ENCODE measurements around the gene FALEC.
"Not testable (repeated sequence)": the region's sequence is repeated elsewhere in the genome, so short reads cannot be mapped to it uniquely, and the experiment has no call there.

The FALEC gene

GRCh38 chr1:150564051-150564991 lies 48.8 kb downstream of the FALEC start:
- Histone ChIP-seq H2AFZ (ENCODE audit: low read depth, low read length) (no peak overlapping the region), H3K9ac (ENCODE audit: low read depth, low read length) (no peak overlapping the region), H3K36me3 (ENCODE audit: insufficient read depth, low read length) (no peaks in the 10 kb centered on the region), H3K27ac (ENCODE audit: low read length) (no peak overlapping the region), H3K79me2 (ENCODE audit: insufficient read depth, low read length) (peaks cover 36% of the 10 kb centered on the region), H3K4me1 (ENCODE audit: insufficient read depth, low read length) (peaks cover 66% of the 10 kb centered on the region), H4K20me1 (ENCODE audit: insufficient read depth, low read length) (peaks cover 10% of the 10 kb centered on the region; the same call in 1 of the 2 replicates), H3K9me3 (ENCODE audit: insufficient read depth, low read length, severe bottlenecking) (no peaks in the 10 kb centered on the region), H3K27me3 (ENCODE audit: insufficient read depth, low read length, poor library complexity) (no peaks in the 10 kb centered on the region), H3K4me3 (ENCODE audit: low read depth in 1 of 2, low read length in 2 of 2) (no peak overlapping the region), H3K4me2 (ENCODE audit: insufficient read depth, low read length) (no peak overlapping the region)
- TF ChIP-seq, protein P1, sequence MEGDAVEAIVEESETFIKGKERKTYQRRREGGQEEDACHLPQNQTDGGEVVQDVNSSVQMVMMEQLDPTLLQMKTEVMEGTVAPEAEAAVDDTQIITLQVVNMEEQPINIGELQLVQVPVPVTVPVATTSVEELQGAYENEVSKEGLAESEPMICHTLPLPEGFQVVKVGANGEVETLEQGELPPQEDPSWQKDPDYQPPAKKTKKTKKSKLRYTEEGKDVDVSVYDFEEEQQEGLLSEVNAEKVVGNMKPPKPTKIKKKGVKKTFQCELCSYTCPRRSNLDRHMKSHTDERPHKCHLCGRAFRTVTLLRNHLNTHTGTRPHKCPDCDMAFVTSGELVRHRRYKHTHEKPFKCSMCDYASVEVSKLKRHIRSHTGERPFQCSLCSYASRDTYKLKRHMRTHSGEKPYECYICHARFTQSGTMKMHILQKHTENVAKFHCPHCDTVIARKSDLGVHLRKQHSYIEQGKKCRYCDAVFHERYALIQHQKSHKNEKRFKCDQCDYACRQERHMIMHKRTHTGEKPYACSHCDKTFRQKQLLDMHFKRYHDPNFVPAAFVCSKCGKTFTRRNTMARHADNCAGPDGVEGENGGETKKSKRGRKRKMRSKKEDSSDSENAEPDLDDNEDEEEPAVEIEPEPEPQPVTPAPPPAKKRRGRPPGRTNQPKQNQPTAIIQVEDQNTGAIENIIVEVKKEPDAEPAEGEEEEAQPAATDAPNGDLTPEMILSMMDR (IDR thresholded peaks at IDR 0.05; ENCODE audit: borderline replicate concordance, extremely low read depth, low read length, poor library complexity, severe bottlenecking): no peak
- TF ChIP-seq EZH2 (IDR thresholded peaks at IDR 0.05; ENCODE audit: borderline replicate concordance, low read depth, low read length, severe bottlenecking): no peak
- ATAC-seq (ENCODE audit: insufficient read depth, low read depth) (no peak), DNase-seq (no peak)

DNA sequence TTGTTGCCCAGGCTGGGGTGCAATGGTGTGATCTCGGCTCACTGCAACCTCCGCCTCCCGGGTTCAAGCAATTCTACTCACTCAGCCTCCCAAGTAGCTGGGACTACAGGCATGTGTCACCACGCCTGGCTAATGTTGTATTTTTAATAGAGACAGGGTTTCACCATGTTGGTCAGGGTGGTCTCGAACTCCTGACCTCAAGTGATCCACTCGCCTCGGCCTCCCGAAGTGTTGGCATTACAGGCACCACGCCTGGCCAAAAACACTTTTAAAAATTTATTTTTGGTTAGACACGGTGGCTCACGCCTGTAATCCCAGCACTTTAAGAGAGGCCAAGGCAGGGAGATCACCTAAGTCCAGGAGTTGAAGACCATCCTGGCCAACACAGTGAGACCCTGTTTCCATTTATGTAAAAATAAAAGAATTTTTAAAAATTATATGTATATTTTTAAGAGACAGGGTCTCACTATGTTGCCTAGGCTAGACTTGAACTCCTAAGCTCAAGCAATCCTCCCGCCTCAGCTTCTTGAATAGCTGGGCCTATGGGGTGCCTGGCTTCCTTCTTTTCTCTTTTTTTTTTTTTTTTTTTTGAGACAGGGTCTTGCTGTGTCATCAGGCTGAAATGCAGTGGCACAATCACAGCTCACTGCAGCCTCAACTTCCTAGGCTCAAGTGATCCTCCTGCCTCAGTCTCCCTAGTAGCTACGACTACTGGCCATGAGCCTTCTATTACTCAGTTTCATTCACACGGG lies 49.9 kb downstream of the FALEC start:
- not testable (repeated sequence) for H2AFZ ChIP-seq (ENCODE audit: low read depth, low read length); H3K27me3 ChIP-seq (ENCODE audit: insufficient read depth, low read length, poor library complexity); H3K9ac ChIP-seq (ENCODE audit: low read depth, low read length); H3K4me2 ChIP-seq (ENCODE audit: insufficient read depth, low read length); H3K36me3 ChIP-seq (ENCODE audit: insufficient read depth, low read length); H3K4me3 ChIP-seq (ENCODE audit: low read depth in 1 of 2, low read length in 2 of 2); H4K20me1 ChIP-seq (ENCODE audit: insufficient read depth, low read length); ATAC-seq (ENCODE audit: insufficient read depth, low read depth); H3K27ac ChIP-seq (ENCODE audit: low read length); DNase-seq; H3K9me3 ChIP-seq (ENCODE audit: insufficient read depth, low read length, severe bottlenecking)
- H3K79me2 ChIP-seq (ENCODE audit: insufficient read depth, low read length): peaks cover 47% of the 10 kb centered on the region
- peaks cover 77% of the 10 kb centered on the region for H3K4me1 ChIP-seq (ENCODE audit: insufficient read depth, low read length)

- Histone ChIP-seq H3K4me3 (ENCODE audit: low read depth in 1 of 2, low read length in 2 of 2) (peak overlapping the region in 1 of 2 experiments; percentile 53; a peak in 2 of 4 replicates), H3K27me3 (ENCODE audit: insufficient read depth, low read length, poor library complexity) (no peaks in the 10 kb centered on the region), H3K9me3 (ENCODE audit: insufficient read depth, low read length, severe bottlenecking) (no peaks in the 10 kb centered on the region), H3K79me2 (ENCODE audit: insufficient read depth, low read length) (peaks cover 55% of the 10 kb centered on the region), H3K27ac (ENCODE audit: low read length) (peak overlapping the region; percentile 87), H3K4me2 (ENCODE audit: insufficient read depth, low read length) (peak overlapping the region; percentile 74), H3K9ac (ENCODE audit: low read depth, low read length) (peak overlapping the region; percentile 49), H3K36me3 (ENCODE audit: insufficient read depth, low read length) (peaks cover 4% of the 10 kb centered on the region; the same call in 1 of the 2 replicates), H4K20me1 (ENCODE audit: insufficient read depth, low read length) (peaks cover 10% of the 10 kb centered on the region; the same call in 1 of the 2 replicates), H2AFZ (ENCODE audit: low read depth, low read length) (peak overlapping the region; percentile 27; the same call in 1 of the 2 replicates), H3K4me1 (ENCODE audit: insufficient read depth, low read length) (peaks cover 75% of the 10 kb centered on the region)
- DNase-seq: no peak
- no peak for ATAC-seq (ENCODE audit: insufficient read depth, low read depth)
- no peak for TF ChIP-seq EZH2 (IDR thresholded peaks at IDR 0.05; ENCODE audit: borderline replicate concordance, low read depth, low read length, severe bottlenecking)
- TF ChIP-seq, protein P1 (IDR thresholded peaks at IDR 0.05; ENCODE audit: borderline replicate concordance, extremely low read depth, low read length, poor library complexity, severe bottlenecking): no peak
Measured at GRCh38 chr1:150566589-150567340, 51.2 kb downstream of the FALEC start.

Measured in DND-41 (cell line).